ENCODE measurements around the gene FOLH1. TPM values are rescaled to one million over a fixed set of nuclear protein-coding genes. Genes with fewer than 3 reads are reported as not detected.

Gene FOLH1
- 0.24 TPM in 1 of 2 replicates, not detected in the other for polyA plus RNA-seq

DNA sequence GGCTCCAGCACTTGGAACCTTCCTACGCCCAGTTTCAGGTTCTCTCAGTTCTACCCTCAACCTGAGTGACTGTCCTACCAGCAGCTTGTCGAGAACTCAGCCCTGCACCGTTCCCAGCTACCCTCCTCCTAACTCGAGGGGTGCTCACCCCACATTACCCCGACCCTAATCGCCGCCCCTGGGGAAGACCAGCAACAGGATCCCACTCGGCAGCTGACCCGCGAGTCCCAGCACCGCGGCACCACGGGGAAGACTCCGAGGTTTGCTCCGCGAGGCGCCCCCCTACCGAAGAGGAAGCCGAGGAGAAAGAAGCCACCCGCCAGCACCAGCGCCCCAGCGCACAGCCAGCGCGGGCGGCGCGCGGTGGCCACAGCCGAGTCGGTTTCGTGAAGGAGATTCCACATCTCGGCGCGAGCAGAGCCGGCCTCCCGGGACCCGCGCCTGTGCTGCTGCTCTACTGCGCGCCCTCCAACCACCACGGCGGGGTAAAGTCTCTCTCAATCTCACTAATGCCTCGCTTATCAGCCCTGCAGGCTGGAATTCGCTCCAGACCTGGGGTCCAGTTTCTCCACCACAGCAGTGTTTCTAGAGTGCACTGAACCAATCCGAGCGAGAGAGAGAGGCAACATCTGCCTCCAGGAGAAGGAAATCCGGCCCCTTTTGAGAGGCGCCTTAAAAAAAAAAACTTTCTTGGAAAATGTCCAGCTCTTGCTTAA, at the start of gene FOLH1:
Gene FOLH1 (minus strand): TSS at position 597 of the 716 bp plus-strand sequence. CDS start 193 bp downstream, at position 404.

Other genes with a start within 250 kb of the FOLH1 start
- gene TRIM51G, start 224.7 kb downstream of the FOLH1 start, polyA plus RNA-seq, result not detected in 2 replicates
- gene TRIM49B, start 179.8 kb downstream of the FOLH1 start, polyA plus RNA-seq, result not detected in 2 replicates
- gene TRIM64C, start 149.5 kb downstream of the FOLH1 start, polyA plus RNA-seq, result not detected in 2 replicates